ENCODE results near the gene TMEM259. TPM values are rescaled to one million over a fixed set of nuclear protein-coding genes. Genes with fewer than 3 reads are reported as not detected.

The TMEM259 gene
- total and polyA plus RNA-seq, 2 of the 13 experiments (the other 11 are each of a cell fraction or from before 2014, with no cell fraction given) = 64.7 to 164 TPM

GRCh38 chr19:1064661-1065605 is 44.0 kb upstream of the TMEM259 start (continued):
- TF ChIP-seq FOXJ3 (CRISPR knock-in tag; IDR thresholded peaks at IDR 0.05; ENCODE audit: borderline replicate concordance) = no peak
- 0 out of 2 replicates have a peak, but pooled peaks have one; percentile 63 for TF ChIP-seq ZNF724P (CRISPR knock-in tag; IDR thresholded peaks at IDR 0.05; ENCODE audit: borderline replicate concordance)
- peak; percentile 40; the same call in 1 of the 2 replicates for TF ChIP-seq KDM3A (CRISPR knock-in tag; IDR thresholded peaks at IDR 0.05; ENCODE audit: low read depth)
- peak; percentile 69 for TF ChIP-seq ZFY (CRISPR knock-in tag; IDR thresholded peaks at IDR 0.05)
- peak; percentile 12 for TF ChIP-seq XRCC5 (optimal IDR thresholded peaks at IDR 0.05; ENCODE audit: low read length)
- TF ChIP-seq, protein P1, sequence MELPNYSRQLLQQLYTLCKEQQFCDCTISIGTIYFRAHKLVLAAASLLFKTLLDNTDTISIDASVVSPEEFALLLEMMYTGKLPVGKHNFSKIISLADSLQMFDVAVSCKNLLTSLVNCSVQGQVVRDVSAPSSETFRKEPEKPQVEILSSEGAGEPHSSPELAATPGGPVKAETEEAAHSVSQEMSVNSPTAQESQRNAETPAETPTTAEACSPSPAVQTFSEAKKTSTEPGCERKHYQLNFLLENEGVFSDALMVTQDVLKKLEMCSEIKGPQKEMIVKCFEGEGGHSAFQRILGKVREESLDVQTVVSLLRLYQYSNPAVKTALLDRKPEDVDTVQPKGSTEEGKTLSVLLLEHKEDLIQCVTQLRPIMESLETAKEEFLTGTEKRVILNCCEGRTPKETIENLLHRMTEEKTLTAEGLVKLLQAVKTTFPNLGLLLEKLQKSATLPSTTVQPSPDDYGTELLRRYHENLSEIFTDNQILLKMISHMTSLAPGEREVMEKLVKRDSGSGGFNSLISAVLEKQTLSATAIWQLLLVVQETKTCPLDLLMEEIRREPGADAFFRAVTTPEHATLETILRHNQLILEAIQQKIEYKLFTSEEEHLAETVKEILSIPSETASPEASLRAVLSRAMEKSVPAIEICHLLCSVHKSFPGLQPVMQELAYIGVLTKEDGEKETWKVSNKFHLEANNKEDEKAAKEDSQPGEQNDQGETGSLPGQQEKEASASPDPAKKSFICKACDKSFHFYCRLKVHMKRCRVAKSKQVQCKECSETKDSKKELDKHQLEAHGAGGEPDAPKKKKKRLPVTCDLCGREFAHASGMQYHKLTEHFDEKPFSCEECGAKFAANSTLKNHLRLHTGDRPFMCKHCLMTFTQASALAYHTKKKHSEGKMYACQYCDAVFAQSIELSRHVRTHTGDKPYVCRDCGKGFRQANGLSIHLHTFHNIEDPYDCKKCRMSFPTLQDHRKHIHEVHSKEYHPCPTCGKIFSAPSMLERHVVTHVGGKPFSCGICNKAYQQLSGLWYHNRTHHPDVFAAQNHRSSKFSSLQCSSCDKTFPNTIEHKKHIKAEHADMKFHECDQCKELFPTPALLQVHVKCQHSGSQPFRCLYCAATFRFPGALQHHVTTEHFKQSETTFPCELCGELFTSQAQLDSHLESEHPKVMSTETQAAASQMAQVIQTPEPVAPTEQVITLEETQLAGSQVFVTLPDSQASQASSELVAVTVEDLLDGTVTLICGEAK (IDR thresholded peaks at IDR 0.05) = no peak
- TF ChIP-seq, protein P1 (CRISPR knock-in tag; IDR thresholded peaks at IDR 0.05) = peak; percentile 56; the same call in 1 of the 2 replicates
- no peak for TF ChIP-seq CCAR2 (optimal IDR thresholded peaks at IDR 0.05; ENCODE audit: low read depth, low read length)
- TF ChIP-seq ATAD3A (CRISPR knock-in tag; IDR thresholded peaks at IDR 0.05) = no peak
- TF ChIP-seq MAZ (IDR thresholded peaks at IDR 0.05; ENCODE audit: borderline replicate concordance, low read depth, low read length) = no peak
- TF ChIP-seq MAZ (CRISPR knock-in tag; IDR thresholded peaks at IDR 0.05; ENCODE audit: low read depth) = peak; percentile 66; the same call in 1 of the 2 replicates
- 0 out of 2 replicates have a peak, but pooled peaks have one; percentile 55 for TF ChIP-seq RBFOX2 (IDR thresholded peaks at IDR 0.05; ENCODE audit: low read depth, low read length)
- TF ChIP-seq HNRNPK (IDR thresholded peaks at IDR 0.05; ENCODE audit: low read depth, low read length, poor library complexity, severe bottlenecking) = peak; percentile 60
- 0 out of 2 replicates have a peak, but pooled peaks have one; percentile 46 for TF ChIP-seq SRY (CRISPR knock-in tag; IDR thresholded peaks at IDR 0.05)

All from HepG2 (cell line).